Activated T-helper 1 cell treated with anti-CD3 and anti-CD28 coated beads, Interleukin-12 subunit alpha, Interleukin-12 subunit beta, Interleukin-2, Interleukin-4 antibody, amounts not matched to agents 30 ng/mL and 10 ng/mL and 1 ng/mL, durations not matched to agents 14 hours and 24 hours and 36 hours (primary cell): ENCODE results near the gene PEX13. TPM values are rescaled to one million over a fixed set of nuclear protein-coding genes. Genes with fewer than 3 reads are reported as not detected.

Experiments used
- total RNA-seq: library from RNA; stranded (reverse); gene quantifications from 2 replicates; pipeline ENCODE4 v1.2.3, GENCODE V29; 2022

PEX13 gene
- total RNA-seq, 1 donor from 2014 or later = 15.9 TPM

Other genes with a start within 250 kb of the PEX13 start
- gene REL, start 136.1 kb upstream of the PEX13 start, total RNA-seq = 93.6 and 97.2 TPM in 2 replicates
- gene PUS10, start 535 bp downstream of the PEX13 start, total RNA-seq = 5.9 and 7.6 TPM in 2 replicates
- 2.0 and 2.2 TPM in 2 replicates for gene SANBR, start 48.2 kb downstream of the PEX13 start, total RNA-seq
- gene C2orf74, start 144.5 kb downstream of the PEX13 start, total RNA-seq = 7.0 and 9.7 TPM in 2 replicates